GM19035 (cell line): ENCODE data around the gene DCP1B.

Experiments
- ATAC-seq: cut with Tn5 transposase; IDR thresholded peaks from one replicate; pipeline ENCODE4 v1.9.1; 2021; ENCODE audit not compliant: unreplicated experiment

DCP1B gene

DNA sequence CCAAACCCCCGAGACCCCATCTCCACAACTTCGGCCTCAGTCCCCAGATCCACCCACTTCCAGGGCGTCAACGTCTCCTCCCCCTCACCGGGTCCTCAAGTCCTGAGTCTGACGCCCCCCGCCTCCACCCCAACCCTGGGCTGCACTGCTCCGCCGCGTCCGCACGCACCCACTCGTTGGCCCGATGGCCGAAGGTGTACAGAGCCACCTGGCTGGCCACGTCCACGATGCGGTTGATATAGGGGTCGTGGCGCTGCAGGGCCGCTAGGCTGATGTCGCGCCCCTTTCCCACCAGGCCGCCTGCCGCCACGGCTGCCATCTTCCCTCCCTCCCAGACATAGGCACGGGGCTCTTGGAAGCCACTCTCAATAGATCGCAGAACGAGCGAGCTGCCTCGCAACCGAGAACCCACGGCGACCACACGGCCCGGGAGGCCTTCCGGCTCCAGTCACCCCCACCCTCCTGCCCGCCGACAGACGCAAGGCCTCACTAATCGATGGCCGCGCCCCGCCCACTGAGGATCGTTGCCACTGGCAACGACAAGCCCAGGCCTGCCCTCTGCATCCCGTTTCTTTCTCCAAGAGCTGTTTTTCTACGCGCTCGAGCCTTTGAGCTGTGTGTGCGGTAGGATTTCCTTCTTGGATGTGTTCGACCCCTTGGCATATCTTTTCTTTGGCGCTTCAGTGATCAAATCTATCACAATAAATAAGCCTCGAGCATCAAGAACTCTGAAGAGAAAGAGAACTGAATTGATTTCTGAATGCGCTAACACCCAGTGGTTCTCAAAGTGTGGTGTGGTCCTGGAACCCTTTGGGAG lies at the start of gene DCP1B:
Gene DCP1B (minus strand): TSS at position 345 of the 817 bp plus-strand sequence. CDS start 26 bp downstream, at position 319.
- peak; percentile 99 for ATAC-seq

GRCh38 chr12:2053691-2054090 lies 49.4 kb upstream of the DCP1B start:
- ATAC-seq: no peak

GRCh38 chr12:2052826-2053678 lies 48.8 kb upstream of the DCP1B start, which contains the start of gene CACNA1C:
TSS of gene CACNA1C (plus strand) at chr12:2052987. CDS start at chr12:2053563, 576 bp downstream.
- no peak for ATAC-seq

- no peak for ATAC-seq
These were observed 47.7 kb upstream of the DCP1B start for GRCh38 chr12:2051700-2052621.

DNA sequence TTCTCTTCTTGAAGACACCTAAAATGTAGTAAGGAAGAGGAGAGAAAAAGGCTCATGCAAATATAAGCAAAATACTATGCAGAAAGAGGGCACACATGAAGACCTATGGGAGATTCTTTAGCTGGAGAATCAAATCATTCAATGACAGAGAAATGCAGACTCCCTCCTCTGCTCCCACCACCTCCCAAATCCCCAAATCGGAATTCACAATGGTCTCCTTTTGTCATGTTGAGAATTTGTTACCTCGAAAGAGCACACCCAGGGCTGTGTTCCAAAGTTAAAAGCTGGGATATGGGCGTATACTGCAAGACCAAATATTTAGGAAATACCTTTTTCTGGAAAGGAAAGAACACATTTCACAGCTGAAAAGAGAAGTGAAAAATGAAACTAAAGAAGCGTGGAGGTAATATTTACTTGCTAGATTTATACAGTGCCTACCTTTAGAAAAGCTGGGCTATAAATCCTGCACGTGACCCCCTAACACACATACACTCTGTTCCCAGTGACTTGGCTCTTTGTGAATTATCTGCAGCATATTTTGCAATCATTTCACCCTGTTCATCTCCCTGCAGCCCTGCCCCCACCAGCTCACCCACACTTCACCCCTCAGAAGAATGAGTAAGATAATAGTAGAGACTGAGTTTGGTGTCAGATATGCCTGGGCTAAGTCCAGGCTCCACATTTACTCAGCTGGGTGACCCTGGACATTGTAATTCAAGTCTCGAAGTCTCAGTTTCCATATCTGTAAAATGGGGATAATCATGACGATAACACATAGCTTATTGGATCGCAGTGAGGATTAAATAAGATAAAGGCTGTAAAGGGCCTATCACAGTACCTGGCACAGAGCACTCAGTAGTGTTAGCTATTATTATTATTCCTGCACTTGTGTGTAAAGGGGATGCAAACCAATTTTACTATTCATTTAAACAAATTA lies 45.6 kb upstream of the DCP1B start:
- ATAC-seq: no peak

DNA sequence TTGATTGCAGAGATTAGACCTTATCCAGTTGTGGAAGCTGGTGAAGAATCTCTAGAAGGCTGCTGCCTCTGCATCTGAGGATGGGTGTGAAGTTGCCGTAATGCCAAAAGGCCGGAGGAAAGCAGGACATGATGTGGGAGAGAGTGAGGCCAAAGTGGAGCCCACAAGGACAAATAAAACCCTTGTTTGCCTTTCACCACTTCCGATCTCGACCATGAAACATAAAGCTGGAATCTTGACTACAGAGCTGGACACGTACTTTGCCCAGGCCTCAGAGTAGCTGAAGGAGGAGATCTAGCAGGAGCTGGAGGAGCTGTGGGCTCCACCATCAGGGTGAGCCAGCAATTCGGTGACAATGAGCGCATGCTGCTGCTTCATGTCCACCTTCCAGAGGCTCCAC lies 43.5 kb upstream of the DCP1B start:
- no peak for ATAC-seq

GRCh38 chr12:2046957-2047356 lies 42.7 kb upstream of the DCP1B start:
- ATAC-seq: no peak

DNA sequence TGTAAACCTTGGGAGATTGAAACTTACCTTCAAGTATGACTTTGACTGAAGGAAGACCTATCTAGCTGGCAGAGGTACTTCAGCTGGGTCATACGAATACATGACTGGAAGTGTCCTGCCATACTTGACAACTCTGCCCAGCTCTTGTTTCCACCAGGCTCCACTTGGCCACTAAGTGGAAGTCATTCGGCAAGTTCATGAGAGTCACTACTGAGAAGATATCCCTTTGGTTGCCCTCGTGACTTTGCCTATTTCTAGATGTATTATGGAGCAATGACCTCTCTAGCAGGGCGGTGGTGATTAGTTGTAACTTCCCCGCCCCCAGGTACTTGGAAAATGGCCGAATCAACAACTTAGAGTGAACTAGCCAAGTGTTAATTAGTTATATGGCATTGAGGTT lies 39.9 kb upstream of the DCP1B start:
- no peak for ATAC-seq

- ATAC-seq: no peak
These were observed 38.8 kb upstream of the DCP1B start for GRCh38 chr12:2043054-2043453.

GRCh38 chr12:2039034-2039433 lies 34.8 kb upstream of the DCP1B start:
- no peak for ATAC-seq

- ATAC-seq: no peak
These were observed 31.3 kb upstream of the DCP1B start for GRCh38 chr12:2035431-2036055.

- no peak for ATAC-seq
These were observed 30.6 kb upstream of the DCP1B start for GRCh38 chr12:2034633-2035430.

DNA sequence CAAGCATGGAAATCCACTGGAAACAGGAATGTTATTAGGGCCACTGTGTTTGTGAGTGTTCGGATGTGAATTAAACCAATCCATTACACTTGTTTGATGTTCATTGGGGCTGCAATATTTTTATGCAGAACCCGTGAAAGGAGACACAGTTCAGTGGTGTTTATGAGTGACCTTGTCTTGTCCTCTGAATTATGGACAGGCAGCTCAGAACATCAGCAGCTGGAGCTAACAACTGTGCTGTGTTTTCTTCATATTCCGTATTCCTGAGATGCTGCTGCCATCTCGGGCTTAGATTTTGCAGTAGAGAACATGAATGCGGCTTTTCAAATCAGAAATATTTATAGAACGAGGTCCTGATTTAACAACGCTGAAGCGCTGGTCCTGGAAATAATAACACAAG lies 28.2 kb upstream of the DCP1B start:
- no peak for ATAC-seq

- no peak for ATAC-seq
These were observed 25.6 kb upstream of the DCP1B start for GRCh38 chr12:2029851-2030250.

DNA sequence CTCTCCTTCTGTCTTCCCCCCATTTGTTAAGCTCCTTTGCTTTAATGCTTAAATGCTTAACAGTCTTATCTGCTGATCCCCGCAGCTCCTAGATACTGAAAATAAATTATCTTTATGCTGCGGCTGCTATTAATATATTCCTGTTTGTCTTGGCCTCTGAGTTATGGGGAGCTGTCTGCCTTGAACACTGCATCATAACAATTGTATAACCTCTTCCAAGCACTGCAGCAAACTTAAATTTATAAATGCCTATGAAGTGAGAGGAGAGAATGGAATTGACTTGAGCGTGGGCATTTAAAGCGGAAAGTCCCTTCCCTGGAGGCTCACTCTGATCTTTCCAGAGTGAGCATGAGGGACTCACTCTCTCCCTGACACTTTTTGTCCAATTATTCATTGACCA lies 23.1 kb upstream of the DCP1B start:
- no peak for ATAC-seq

DNA sequence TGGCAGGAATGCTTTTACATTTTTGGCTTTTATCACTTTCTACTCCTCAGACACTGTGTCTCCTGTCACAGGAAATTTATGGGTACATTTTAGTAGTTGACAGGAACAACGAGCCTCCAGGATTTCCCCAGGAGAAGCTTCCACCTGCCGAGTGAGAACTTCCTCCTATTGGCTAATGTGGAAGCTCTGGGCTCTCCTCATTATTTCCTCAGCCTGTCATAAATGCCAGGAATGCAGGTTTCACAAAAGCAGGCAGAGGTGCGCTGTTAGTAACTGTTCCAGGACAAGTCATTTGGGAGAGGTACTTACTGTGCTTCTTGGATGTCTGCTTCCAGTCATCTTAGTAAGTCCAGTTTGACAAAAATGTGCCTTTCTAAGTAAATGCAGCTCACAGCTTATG lies 19.1 kb upstream of the DCP1B start:
- ATAC-seq: no peak

DNA sequence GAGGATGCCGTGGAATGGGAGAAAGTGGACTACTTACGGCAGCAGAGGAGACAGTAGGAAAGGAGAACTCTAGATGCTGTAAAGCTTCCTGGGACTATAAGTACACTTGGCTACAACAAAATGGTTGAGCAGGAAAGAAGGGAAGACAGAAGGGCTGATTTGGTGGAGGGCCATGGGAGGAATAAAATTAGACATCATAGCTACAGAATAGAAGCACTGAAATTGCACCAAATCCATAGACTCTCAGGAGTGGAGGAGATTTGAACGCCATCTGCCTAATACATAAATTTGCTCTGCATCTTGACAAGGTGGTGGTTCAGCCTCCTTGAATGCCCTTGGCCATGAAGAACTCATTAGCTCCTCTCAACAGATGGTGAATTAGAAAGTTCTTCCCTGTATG lies 16.3 kb upstream of the DCP1B start:
- ATAC-seq: no peak

GRCh38 chr12:2019126-2019525 lies 14.9 kb upstream of the DCP1B start:
- ATAC-seq: no peak

GRCh38 chr12:2018391-2018790 lies 14.1 kb upstream of the DCP1B start:
- ATAC-seq: no peak
